Dermis blood vessel endothelial cell (primary cell): ENCODE results near the gene ARMC5. TPM values are rescaled to one million over a fixed set of nuclear protein-coding genes. Genes with fewer than 3 reads are reported as not detected.
"Not testable (repeated sequence)": the region's sequence is repeated elsewhere in the genome, so short reads cannot be mapped to it uniquely, and the experiment has no call there.

ENCODE experiments used
- DNase-seq: peaks from one replicate; pipeline ENCODE4 v3.0.0; 2010
- total RNA-seq: library from RNA; depleted of rRNA; stranded (reverse); fragments of >200 nt; gene quantifications from 2 replicates; pipeline ENCODE4 v1.2.3, GENCODE V29; 2014

ARMC5 gene
- total RNA-seq, 1 donor from 2014 or later: 29.8 TPM

GRCh38 chr16:31435341-31436220, 23.7 kb upstream of the ARMC5 start:
- no peak for DNase-seq

GRCh38 chr16:31436221-31437045, 22.9 kb upstream of the ARMC5 start:
- DNase-seq: no peak

DNA sequence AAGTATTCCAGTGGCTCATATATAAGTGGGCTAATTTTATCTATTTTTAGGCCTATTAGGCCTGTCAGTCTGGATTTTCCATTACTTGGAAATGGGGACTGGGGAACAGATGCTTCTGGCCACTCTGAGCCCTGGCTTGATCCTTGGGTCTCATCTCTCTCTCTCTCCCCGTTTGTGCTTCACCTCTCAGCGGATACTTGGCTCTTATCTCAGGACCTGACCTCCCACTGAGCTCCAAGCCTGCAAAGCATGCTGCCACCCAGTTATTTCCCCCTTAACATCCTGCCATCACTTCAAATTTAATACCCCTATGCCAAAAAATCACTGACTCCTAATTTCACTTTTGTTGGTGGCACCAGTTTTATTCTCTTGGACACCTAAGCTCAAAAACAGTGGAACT, 20.9 kb upstream of the ARMC5 start:
- DNase-seq: no peak

DNA sequence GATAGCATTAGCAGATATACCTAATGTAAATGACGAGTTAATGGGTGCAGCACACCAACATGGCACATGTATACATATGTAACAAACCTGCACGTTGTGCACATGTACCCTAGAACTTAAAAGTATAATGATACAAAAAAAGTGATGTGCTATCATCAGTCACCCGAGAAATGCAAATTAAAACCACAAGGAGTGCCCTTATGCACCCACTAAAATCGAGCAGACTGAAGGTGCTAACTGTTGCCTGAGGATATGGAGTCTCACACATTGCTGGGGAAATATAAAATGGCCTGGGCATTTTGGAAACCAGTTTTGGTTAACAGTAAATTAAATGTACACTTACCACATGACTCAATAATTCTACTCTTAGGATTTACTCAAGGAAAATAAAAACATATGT, 20.3 kb upstream of the ARMC5 start:
- not testable (repeated sequence) for DNase-seq

DNA sequence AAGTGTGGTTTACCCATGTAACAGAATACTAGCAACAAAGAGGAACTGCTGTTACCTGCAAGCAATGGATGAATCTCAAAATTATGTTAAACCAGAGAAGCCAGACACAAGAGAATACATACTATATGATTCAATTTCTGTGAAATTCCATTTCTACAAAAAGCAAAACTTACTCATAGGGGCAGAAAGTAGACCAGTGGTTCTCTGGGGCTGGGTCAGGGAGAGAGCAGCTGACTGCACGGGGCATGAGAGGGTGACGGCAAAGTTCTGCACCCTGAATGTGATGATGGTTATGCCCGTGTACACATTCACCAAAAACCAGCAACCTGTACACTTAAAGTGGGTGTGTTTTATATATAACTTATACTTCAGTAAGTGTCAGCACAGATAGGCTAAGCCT, 19.8 kb upstream of the ARMC5 start:
- DNase-seq: no peak

DNA sequence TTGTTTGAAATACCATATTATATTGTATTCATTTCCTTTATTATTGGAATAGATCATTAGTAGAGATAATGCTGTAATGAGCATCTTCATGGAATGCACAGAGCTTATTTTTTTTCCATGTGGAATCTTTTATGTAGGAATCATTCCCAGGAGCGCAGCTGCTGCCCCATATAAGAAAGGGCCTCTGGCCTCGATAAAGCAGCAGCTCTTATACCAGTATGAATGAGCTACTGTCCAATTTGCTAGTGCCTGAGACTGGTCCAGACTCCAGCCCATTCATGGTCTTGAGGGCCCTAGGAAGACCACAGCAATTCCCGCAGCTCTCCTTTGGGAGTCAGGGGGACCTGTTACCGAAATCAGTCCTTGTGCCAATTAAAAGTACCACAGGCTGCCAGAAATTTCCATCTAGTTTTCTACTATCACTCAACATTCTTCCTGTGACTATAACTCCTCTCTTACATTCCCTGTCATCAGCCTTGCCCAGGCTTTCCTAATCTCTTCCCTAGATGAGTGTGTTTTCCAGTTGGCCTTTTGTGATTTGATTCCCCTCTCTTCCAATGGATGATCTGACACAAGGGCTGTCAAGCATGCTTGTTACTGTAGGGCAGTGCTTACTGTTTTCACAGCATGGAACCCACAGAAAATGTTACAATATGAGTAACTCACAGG, 18.7 kb upstream of the ARMC5 start:
- DNase-seq: no peak

GRCh38 chr16:31441956-31442355, 17.3 kb upstream of the ARMC5 start:
- DNase-seq: no peak

DNA sequence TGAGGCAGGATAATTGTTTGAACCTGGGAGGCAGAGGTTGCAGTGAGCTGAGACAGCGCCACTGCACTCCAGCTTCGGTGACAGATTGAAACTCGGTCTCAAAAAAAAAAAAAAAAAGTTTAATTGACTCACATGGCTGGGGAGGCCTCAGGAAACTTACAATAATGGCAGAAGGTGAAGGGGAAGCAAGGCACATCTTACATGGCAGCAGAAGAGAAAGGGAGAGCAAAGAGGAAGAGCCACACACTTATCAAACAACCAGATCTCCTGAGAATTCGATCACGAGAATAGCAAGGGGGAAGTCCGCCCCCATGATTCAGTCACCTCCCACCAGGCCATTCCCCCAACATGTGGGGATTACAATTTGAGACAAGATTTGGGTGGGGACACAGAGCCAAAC, 13.4 kb upstream of the ARMC5 start:
- not testable (repeated sequence) for DNase-seq

DNA sequence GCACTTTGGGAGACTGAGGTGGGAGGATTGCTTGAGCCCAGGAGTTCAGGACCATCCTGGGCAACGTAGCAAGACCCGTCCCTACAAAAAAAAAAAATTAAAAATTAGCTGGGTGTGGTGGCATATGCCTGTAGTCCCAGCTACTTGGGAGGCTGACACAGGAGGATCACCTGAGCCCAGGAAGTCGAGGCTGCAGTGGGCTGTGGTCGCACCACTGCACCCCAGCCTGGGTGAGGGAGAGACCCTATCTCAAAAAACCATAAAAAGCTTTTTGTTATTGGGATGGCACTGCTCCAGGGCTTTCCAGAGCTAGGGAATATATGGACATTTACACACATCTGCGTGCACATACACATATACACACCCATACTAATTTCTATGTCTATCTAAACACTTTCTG, 8.1 kb upstream of the ARMC5 start:
- no peak for DNase-seq

- peak; percentile 71 for DNase-seq
These were observed 7.5 kb upstream of the ARMC5 start for GRCh38 chr16:31451681-31452351.

GRCh38 chr16:31452631-31453106, 6.6 kb upstream of the ARMC5 start:
- peak; percentile 43 for DNase-seq

DNA sequence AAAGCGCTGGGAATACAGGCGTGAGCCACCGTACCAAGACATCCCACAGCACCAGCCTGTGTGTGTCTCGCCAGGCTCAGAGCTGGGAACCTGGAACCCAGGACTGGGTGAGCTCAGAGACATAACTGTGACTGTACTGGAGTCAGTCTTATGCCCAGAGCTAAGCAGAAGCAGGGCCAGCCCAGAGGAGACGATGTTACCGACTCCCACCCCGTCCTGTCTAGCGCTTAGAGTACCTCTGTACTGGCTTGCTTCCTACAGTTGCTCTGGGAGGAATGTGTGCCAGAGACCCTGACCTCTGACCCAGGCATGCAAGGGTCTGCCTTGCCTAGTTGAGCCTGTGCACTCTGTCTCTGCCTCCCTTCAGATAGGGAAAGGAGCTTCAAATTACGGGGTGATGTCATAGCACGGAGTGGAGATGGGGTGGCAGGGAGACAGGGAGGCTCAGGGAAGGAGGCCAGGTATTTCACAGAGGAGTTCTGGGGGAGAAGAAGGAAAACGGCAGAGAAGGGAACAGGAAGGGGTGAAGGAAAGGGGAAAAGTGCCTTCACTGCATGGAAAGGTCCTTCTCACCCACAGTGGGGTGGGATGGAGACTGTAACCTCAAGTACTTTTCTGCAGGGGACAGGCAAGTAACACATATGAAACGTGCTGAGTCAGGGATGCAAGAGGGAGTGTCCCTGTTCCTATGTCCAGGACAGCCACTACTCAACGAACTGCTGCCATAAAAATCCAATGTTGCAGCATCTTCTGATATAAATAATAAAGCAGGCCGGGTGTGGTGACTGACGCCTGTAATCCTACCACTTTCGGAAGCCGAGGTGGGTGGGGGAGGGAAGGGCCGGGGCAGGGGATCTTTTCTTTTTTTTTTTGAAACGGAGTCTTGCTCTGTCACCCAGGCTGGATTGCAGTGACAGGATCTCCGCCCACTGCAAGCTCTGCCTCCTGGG, 5.8 kb upstream of the ARMC5 start:
- no peak for DNase-seq

DNA sequence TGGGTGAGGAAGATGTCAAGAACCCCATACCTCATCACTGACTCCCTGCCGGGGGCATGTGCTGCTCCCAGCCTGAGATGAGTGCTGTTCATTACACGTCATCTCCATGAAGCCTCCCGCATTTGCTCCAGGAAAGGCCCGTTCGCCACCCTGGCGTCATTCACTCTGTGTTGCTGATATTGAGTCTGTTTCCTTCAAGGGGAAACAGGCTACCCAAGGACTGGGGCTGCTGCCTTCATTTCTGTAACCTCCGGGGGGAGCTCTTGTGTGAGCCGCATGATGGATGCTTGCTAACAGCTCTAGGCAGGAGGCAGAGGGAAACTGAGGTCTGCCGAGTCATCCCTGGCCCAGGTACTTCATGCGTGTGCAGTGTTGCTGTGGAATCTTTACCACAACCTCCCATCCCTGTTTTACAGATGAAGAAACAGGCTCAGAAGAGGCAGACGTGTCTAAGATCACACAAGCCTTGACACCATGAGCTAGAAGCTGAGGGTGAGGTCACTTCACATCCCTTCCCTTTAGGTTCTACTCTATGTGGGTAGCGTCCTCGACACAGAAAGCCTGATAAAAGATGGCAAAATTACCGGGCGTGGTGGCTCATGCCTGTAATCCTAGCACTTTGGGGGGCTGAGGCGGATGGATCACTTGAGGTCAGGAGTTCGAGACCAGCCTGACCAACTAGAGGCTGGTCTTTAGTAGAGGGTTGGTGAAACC, 3.5 kb upstream of the ARMC5 start:
- DNase-seq: peak; percentile 56

DNA sequence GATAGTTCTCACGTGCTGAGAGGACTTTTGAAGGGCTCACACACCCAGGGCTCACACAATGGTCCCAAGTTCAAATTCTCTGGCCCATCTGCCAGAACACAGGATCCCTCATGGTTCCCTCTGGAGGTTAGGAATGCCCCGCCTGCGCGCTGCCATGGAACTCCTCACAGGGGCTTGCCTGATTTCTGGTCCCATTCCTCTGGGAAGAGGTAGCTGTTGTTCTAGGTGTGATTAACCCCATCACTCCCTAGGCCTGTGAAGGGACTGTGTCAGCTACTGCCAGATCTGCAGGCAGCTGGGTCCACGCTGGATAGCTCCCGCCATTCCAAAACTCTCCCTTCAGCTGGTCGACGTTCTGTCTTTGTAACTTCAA, 2.3 kb upstream of the ARMC5 start:
- no peak for DNase-seq

DNA sequence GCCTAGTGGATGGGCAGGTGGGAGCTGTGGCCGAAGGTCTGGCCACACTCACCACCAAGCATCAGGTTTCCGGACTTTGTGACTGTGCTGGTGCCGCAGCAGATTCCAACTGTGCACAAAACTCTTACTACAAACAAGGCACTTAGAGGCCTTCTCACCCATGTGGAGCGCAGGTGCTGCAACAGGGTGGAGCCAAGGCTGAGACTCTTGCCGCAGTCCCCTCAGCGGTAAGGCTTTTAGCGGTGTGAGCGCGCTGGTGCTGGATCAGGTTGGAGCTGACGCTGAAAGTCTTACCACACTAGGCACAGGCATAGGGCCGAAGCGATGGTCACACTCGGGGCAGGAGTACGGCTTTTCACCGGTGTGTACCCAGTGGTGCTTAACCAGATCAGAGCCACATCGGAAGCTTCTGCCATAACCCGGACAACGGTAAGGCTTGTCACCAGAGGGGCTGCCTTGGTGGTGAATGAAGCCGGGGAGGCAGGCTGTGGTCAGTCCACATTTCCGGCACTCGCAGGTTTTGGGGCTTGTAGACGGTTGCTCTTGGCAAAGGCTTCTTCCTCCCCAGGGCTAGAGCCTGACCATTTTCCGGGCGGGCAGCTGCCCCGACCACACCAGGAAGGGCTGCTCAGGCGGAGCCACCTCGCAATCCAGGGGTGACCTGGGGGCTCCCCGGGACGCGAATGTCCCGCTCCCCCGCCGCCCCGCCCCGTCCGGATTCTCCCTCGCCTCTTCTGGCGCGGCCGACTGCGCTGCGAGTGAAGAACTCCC, 1.0 kb upstream of the ARMC5 start:
- peak; percentile 60 for DNase-seq

DNA sequence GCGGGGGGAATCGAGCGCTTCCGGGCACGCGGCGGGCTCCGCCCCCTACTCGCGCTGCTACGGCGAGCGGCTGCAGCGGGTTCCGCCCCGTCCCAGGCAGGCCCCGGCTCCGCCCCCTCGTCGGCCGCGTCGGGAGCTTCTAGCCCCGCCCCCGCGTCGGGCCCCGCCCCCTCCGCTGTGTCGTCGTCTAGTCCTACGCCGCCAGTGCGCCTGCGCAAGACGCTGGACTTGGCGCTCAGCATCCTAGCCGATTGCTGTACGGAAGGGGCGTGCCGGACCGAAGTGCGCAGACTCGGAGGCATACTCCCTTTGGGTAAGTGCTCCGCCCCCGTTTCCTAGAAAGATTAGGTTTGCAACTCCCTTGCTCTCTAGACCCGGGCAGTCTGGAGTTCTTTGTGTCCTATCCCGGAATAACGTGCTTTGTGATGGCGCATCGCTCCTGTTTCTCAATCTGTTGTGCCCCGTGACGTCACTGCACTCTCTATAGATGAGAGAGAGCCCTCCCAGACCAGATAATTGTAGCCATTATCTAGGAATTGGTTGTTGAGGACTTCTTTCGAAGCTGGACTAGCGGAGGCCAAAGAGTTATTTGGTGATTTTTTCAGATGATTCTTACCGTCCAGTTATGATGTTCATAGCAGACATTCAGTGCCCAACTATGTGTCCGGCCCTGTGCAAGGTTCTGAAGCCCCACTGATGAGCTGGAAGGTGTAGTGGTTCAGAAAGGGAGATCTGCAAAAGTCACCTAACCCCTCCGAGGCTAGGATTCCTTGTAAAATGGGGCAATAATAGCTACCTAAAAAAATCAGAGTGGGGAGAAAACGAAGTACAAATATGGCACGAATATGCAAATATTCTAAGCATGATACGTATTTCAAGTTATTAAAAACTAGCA, 633 bp downstream of the ARMC5 start:
- DNase-seq: peak; percentile 100

GRCh38 chr16:31460582-31461002, 1.3 kb downstream of the ARMC5 start:
- DNase-seq: peak; percentile 78

GRCh38 chr16:31461201-31461920, 2.1 kb downstream of the ARMC5 start:
- no peak for DNase-seq
